ENCODE results near the gene FGFBP1.

DNA sequence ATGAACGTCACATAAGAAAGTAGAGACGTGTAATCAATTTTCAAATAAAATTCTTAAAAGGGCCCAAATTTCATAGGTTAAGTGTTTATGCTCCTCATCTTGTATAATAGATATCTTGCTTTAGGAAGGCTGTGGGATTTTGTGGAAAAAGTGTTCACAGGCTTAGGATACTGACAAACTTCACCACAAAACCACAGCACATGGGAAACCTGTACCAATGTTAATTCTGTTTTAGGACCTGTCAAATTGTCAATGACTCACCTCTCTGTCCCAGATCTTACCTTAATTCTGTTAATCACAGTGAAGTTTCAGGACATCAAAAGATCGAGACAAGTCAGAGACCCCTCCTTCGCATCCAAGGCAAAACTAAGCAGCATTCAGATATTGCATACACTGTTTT, 24.2 kb downstream of the FGFBP1 start:
- TF ChIP-seq, protein P1, sequence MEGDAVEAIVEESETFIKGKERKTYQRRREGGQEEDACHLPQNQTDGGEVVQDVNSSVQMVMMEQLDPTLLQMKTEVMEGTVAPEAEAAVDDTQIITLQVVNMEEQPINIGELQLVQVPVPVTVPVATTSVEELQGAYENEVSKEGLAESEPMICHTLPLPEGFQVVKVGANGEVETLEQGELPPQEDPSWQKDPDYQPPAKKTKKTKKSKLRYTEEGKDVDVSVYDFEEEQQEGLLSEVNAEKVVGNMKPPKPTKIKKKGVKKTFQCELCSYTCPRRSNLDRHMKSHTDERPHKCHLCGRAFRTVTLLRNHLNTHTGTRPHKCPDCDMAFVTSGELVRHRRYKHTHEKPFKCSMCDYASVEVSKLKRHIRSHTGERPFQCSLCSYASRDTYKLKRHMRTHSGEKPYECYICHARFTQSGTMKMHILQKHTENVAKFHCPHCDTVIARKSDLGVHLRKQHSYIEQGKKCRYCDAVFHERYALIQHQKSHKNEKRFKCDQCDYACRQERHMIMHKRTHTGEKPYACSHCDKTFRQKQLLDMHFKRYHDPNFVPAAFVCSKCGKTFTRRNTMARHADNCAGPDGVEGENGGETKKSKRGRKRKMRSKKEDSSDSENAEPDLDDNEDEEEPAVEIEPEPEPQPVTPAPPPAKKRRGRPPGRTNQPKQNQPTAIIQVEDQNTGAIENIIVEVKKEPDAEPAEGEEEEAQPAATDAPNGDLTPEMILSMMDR (IDR thresholded peaks at IDR 0.05): no peak
- no peak for TF ChIP-seq MAFK (IDR thresholded peaks at IDR 0.05; ENCODE audit: partially characterized antibody)
- TF ChIP-seq, protein P2, sequence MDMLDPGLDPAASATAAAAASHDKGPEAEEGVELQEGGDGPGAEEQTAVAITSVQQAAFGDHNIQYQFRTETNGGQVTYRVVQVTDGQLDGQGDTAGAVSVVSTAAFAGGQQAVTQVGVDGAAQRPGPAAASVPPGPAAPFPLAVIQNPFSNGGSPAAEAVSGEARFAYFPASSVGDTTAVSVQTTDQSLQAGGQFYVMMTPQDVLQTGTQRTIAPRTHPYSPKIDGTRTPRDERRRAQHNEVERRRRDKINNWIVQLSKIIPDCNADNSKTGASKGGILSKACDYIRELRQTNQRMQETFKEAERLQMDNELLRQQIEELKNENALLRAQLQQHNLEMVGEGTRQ (IDR thresholded peaks at IDR 0.05): no peak
- no peak for TF ChIP-seq NFE2L2 (conservative IDR thresholded peaks at IDR 0.05; ENCODE audit: low read length)
- no peak for TF ChIP-seq POLR2A (IDR thresholded peaks at IDR 0.05; ENCODE audit: low read length)
- TF ChIP-seq RCOR1 (IDR thresholded peaks at IDR 0.05; ENCODE audit: low read depth, low read length): no peak
- TF ChIP-seq JUN (IDR thresholded peaks at IDR 0.05): no peak
- TF ChIP-seq EP300 (IDR thresholded peaks at IDR 0.05): no peak
- TF ChIP-seq RFX5 (IDR thresholded peaks at IDR 0.05): no peak
- TF ChIP-seq BHLHE40 (IDR thresholded peaks at IDR 0.05; ENCODE audit: low read depth, low read length): no peak
- no peak for TF ChIP-seq ZFP36 (IDR thresholded peaks at IDR 0.05; ENCODE audit: borderline replicate concordance, partially characterized antibody)
